Vagina (tissue), 2 donors: ENCODE data around the gene TULP1. TPM values are rescaled to one million over a fixed set of nuclear protein-coding genes. Genes with fewer than 3 reads are reported as not detected.
A peak's percentile ranks its signal among the peaks of the same experiment; 100 is the strongest.

Source experiments
- DNase-seq, 2 donors: peaks; one replicate each; pipeline ENCODE4 v3.0.0-alpha.2; 2017; ENCODE audit errors: extremely low spot score in 2 of 2
- H3K27ac ChIP-seq: fragments of 200-600 bp; sonication (generic); one replicate; pipeline ENCODE4 v1.5.1; 2019
- H3K27me3 ChIP-seq: fragments of 200-600 bp; sonication (generic); one replicate; pipeline ENCODE4 v1.5.1; 2019
- H3K36me3 ChIP-seq, 2 donors: fragments of 200-600 bp; sonication (generic); one replicate each; pipeline ENCODE4 v1.5.1; 2017 to 2019
- H3K4me1 ChIP-seq: fragments of 200-600 bp; sonication (generic); one replicate; pipeline ENCODE4 v1.5.1; 2019
- H3K4me3 ChIP-seq, 2 donors: fragments of 200-600 bp; sonication (generic); 1 replicate in 1 of 2; 2 replicates in 1 of 2; pipeline ENCODE4 v1.5.1; 2016 to 2019
- H3K9me3 ChIP-seq: fragments of 200-600 bp; sonication (generic); one replicate; pipeline ENCODE4 v1.5.1; 2019
- POLR2A ChIP-seq, 2 donors: fragments of 450-650 bp; IDR thresholded peaks; one replicate each; pipeline ENCODE4 v1.6.1; 2017; ENCODE audit warnings: antibody characterized with exemption in 2 of 2, mild to moderate bottlenecking in 2 of 2, moderate library complexity in 2 of 2
- POLR2AphosphoS5 ChIP-seq, 2 donors: sonication (generic); formaldehyde crosslinking; IDR thresholded peaks; one replicate each; pipeline ENCODE4 v1.9.0; 2017; ENCODE audit warnings: antibody characterized with exemption in 2 of 2, mild to moderate bottlenecking in 2 of 2, low read depth in 1 of 2; ENCODE audit not compliant: insufficient read depth in 1 of 2
- intact Hi-C: fragments of 100-400 bp; cut with DNase I; formaldehyde crosslinking; loops from one replicate; pipeline ENCODE4 v1.15.1; 2023
- total RNA-seq: library from RNA; depleted of rRNA; stranded (reverse); fragments of >200 nt; gene quantifications from one replicate; pipeline ENCODE4 v1.2.3, GENCODE V29; 2016
- TF ChIP-seq, protein P1 (sequence below), 3 experiments: fragments of 450-650 bp in 2 of 3; fragments of 200-600 bp in 1 of 3; sonication (generic) in 1 of 3; IDR thresholded peaks; one replicate each; pipeline ENCODE4 v1.5.1; 2017 to 2019; ENCODE audit warnings: antibody characterized with exemption in 3 of 3, mild to moderate bottlenecking in 2 of 3, moderate library complexity in 2 of 3

Gene TULP1
- total RNA-seq, 1 donor from 2014 or later, result not detected

DNA sequence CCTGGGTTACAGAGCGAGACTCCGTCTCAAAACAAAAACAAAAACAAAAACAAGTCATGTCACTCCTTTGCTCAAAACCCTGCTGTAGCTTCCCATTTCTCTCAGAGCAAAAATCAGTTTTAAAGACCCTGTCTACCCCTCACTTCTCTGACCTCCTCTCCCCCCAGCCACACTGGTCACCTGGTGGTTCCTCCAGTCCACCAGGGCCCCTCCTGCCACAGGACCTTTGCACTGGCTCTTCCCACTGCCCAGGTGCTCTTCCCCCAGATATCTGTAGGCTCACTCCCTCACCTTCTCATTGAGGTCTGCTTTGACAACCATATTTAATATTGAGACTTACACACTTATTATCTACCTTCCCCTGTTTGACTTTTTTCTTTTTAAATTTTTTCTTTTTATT lies 10.9 kb downstream of the TULP1 start:
- no peaks in the 10 kb centered on the region for H3K27me3 ChIP-seq

DNA sequence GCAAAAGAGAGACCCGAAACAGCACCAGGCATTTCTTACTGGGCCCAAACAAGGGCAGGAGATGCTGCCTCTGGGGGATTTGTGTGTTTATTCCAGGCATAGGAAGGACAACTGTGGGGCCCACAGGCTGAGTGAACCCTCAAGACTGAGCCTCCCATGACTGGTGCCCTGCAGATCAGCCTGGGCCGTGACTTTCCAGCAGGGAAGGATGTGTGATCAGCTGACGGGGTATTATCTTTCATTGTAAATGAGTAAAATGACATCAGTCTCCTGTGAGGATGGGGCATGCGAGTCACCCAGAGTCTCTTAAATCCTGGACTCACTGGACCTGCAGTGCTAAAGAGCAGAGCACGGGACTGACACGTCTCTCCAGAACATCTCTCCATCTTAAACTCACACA lies 11.9 kb downstream of the TULP1 start:
- H3K27ac ChIP-seq, result peak overlapping the region; percentile 36
- no peak overlapping the region for H3K4me3 ChIP-seq
- peaks cover 13% of the 10 kb centered on the region for H3K4me1 ChIP-seq
- TF ChIP-seq POLR2AphosphoS5 (IDR thresholded peaks at IDR 0.05; ENCODE audit: insufficient read depth in 1 of 2, low read depth in 1 of 2), result peak in 1 of 2 donors; percentile 13
- TF ChIP-seq, protein P1, sequence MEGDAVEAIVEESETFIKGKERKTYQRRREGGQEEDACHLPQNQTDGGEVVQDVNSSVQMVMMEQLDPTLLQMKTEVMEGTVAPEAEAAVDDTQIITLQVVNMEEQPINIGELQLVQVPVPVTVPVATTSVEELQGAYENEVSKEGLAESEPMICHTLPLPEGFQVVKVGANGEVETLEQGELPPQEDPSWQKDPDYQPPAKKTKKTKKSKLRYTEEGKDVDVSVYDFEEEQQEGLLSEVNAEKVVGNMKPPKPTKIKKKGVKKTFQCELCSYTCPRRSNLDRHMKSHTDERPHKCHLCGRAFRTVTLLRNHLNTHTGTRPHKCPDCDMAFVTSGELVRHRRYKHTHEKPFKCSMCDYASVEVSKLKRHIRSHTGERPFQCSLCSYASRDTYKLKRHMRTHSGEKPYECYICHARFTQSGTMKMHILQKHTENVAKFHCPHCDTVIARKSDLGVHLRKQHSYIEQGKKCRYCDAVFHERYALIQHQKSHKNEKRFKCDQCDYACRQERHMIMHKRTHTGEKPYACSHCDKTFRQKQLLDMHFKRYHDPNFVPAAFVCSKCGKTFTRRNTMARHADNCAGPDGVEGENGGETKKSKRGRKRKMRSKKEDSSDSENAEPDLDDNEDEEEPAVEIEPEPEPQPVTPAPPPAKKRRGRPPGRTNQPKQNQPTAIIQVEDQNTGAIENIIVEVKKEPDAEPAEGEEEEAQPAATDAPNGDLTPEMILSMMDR (IDR thresholded peaks at IDR 0.05), result no peak
- H3K27me3 ChIP-seq, result no peaks in the 10 kb centered on the region
- no peaks in the 10 kb centered on the region for H3K36me3 ChIP-seq
- DNase-seq, result no peak
- H3K9me3 ChIP-seq, result no peaks in the 10 kb centered on the region
- intact Hi-C loops, result no loop called here

More for the DNA sequence above, 10.9 kb downstream of the TULP1 start:
- H3K27ac ChIP-seq, result peak overlapping the region; percentile 36
- peaks cover 18% of the 10 kb centered on the region for H3K4me1 ChIP-seq
- TF ChIP-seq, protein P1 (IDR thresholded peaks at IDR 0.05), result no peak
- no peak for TF ChIP-seq POLR2A (IDR thresholded peaks at IDR 0.05)
- TF ChIP-seq POLR2AphosphoS5 (IDR thresholded peaks at IDR 0.05; ENCODE audit: insufficient read depth in 1 of 2, low read depth in 1 of 2), result no peak
- no peaks in the 10 kb centered on the region for H3K36me3 ChIP-seq
- no peak for DNase-seq
- intact Hi-C loops, result no loop called here
- no peak overlapping the region for H3K4me3 ChIP-seq
- H3K9me3 ChIP-seq, result no peaks in the 10 kb centered on the region

DNA sequence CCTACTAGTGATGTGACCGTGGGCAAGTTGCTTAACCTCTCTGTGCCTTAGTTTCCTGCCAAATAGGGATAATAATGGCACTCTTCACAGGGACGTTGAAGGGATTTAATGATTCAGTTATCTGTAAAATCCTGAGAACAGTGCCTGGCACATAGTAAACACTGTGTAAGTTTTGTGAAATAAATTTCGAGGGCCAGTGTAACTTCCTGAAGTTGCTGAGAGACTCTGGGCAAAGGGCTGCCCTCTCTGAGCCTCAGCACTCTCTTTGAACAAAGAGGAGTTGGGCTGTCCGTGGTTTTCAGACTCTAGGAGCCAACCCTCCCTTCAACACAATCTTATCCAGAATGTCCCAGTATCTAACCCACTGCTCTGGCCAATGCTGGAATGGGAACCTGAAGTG lies 13.3 kb downstream of the TULP1 start:
- TF ChIP-seq POLR2AphosphoS5 (IDR thresholded peaks at IDR 0.05; ENCODE audit: insufficient read depth in 1 of 2, low read depth in 1 of 2) (no peak), POLR2A (IDR thresholded peaks at IDR 0.05) (no peak)
- TF ChIP-seq, protein P1 (IDR thresholded peaks at IDR 0.05), result no peak
- no peak for DNase-seq
- H3K9me3 ChIP-seq, result no peaks in the 10 kb centered on the region
- H3K27ac ChIP-seq, result no peak overlapping the region
- H3K4me3 ChIP-seq, result no peak overlapping the region
- intact Hi-C loops, result loop anchor here (5.0 kb wide), 1 partner anchor 103 kb away; no protein-coding TSS in a partner anchor
- no peaks in the 10 kb centered on the region for H3K27me3 ChIP-seq
- no peaks in the 10 kb centered on the region for H3K36me3 ChIP-seq
- H3K4me1 ChIP-seq, result peaks cover 27% of the 10 kb centered on the region

DNA sequence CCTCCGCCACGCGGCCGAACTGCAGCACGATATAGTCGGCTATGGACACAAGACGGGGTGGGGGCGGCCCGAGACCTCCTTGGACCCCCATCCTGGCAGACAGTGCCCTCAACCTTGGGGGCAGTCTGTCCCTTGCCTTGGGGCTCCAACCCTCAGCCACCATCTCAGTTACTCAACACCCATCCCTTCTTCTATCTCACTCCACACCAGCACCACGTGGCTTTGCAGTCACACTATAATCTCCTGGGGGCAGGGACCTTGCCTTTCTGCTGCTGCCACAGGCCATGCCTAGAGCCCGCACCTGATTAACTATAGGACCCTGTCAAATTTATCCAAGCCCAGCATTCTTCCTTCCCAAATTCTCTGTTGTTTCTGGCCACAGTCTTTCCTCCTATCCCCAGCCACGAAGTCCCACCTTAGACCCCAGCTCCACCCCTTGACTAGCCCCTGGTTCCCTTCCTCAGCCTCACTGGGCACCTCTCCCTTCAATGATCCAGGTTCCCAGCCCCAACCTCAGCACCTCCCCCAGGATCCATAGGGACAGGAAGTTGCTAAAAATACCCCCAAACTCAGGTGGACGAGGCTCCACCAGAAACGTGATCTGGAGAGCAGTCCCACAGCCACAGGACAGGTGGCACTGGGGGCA lies 14.2 kb downstream of the TULP1 start:
- intact Hi-C loops, result loop anchor here (5.0 kb wide), 1 partner anchor 104 kb away; no protein-coding TSS in a partner anchor
- Histone ChIP-seq H3K27ac (peak overlapping the region; percentile 97), H3K27me3 (no peaks in the 10 kb centered on the region), H3K9me3 (no peaks in the 10 kb centered on the region), H3K4me1 (peaks cover 36% of the 10 kb centered on the region), H3K4me3 (peak overlapping the region; percentile 67 to 92), H3K36me3 (no peaks in the 10 kb centered on the region)
- TF ChIP-seq, protein P1 (IDR thresholded peaks at IDR 0.05), result no peak
- TF ChIP-seq POLR2AphosphoS5 (IDR thresholded peaks at IDR 0.05; ENCODE audit: insufficient read depth in 1 of 2, low read depth in 1 of 2), result no peak
- no peak for TF ChIP-seq POLR2A (IDR thresholded peaks at IDR 0.05)
- no peak for DNase-seq
